Activated T-cell treated with anti-CD3 and anti-CD28 coated beads for 1 hour (primary cell): ENCODE data around the gene UBE2N.
"Not testable (repeated sequence)": the region's sequence is repeated elsewhere in the genome, so short reads cannot be mapped to it uniquely, and the experiment has no call there.

Experiments used
- DNase-seq: peaks from one replicate; pipeline ENCODE4 v3.0.0-alpha.2; 2020; ENCODE audit warnings: low read depth

Gene UBE2N

GRCh38 chr12:93411060-93411459 lies 30.7 kb downstream of the UBE2N start:
- DNase-seq = not testable (repeated sequence)

GRCh38 chr12:93409343-93410187 lies 32.2 kb downstream of the UBE2N start:
- not testable (repeated sequence) for DNase-seq

- no peak for DNase-seq
These were observed 32.9 kb downstream of the UBE2N start for GRCh38 chr12:93408813-93409212.

- no peak for DNase-seq
These were observed 33.8 kb downstream of the UBE2N start for GRCh38 chr12:93407963-93408283.

GRCh38 chr12:93407054-93407962 lies 34.4 kb downstream of the UBE2N start:
- no peak for DNase-seq

GRCh38 chr12:93404961-93405849 lies 36.5 kb downstream of the UBE2N start:
- no peak for DNase-seq

- no peak for DNase-seq
These were observed 37.6 kb downstream of the UBE2N start for GRCh38 chr12:93403988-93404803.

GRCh38 chr12:93402333-93403311 lies 39.1 kb downstream of the UBE2N start:
- DNase-seq = no peak

- DNase-seq = not testable (repeated sequence)
These were observed 42.4 kb downstream of the UBE2N start for GRCh38 chr12:93399183-93399863.

GRCh38 chr12:93397412-93397811 lies 44.3 kb downstream of the UBE2N start:
- DNase-seq = no peak

GRCh38 chr12:93393425-93393824 lies 48.3 kb downstream of the UBE2N start:
- DNase-seq = no peak

- no peak for DNase-seq
These were observed 51.0 kb downstream of the UBE2N start for GRCh38 chr12:93390549-93391297.

GRCh38 chr12:93390031-93390430 lies 51.7 kb downstream of the UBE2N start:
- no peak for DNase-seq

GRCh38 chr12:93387780-93388179 lies 54.0 kb downstream of the UBE2N start:
- no peak for DNase-seq

GRCh38 chr12:93381976-93382437 lies 59.7 kb downstream of the UBE2N start:
- DNase-seq = not testable (repeated sequence)

GRCh38 chr12:93381161-93381975 lies 60.4 kb downstream of the UBE2N start:
- DNase-seq = no peak

- DNase-seq = no peak
These were observed 61.1 kb downstream of the UBE2N start for GRCh38 chr12:93380480-93381121.
